ENCODE data around the gene LMNB1. TPM values are rescaled to one million over a fixed set of nuclear protein-coding genes. Genes with fewer than 3 reads are reported as not detected.

The LMNB1 gene
- polyA plus RNA-seq, 1 experiment: 12.0 TPM

DNA sequence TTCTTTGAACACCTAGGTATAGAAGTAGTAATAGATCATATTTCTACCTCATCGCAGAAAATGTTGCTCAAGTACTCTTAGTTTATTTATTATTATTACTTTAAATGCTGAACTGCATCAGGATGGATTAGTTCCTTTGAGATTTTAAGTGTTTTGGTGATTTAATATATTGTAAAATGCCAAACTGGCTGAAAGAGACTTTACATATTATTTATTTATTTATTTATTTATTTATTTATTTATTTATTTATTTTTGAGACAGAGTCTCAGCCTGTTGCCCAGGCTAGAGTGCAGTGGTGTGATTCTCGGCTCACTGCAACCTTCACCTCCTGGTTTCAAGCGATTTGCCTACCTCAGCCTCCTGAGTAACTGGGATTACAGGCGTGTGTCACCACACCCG is 42.3 kb downstream of the LMNB1 start:
- CTCF ChIA-PET: no interaction called here

DNA sequence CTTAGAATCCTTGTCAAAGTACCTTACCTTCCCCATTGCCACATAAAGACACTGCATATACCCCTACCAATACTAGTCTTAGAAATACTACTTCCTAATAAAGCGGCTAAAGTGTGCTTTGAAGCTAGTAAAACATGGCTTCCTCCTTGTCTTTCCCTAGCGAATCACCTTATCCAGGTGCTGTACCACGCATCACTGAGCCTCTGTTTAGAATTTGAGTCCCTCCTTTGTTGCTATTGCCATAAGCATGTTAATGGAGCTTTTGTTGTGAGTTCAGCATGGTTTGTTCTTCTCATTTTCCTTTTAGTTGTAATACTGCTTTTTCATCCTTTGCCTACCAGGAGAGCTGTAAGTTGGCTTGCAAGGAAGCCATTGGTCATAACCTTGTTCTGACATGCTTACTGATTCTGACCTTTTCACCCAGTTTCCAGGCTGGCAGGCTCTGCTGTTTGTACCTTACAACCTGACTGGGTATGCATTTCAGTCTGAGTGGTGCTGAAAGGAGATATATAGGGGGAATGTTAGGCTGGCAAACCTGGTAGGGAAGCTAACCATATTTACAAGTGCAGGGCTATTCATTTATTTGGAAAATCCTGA is 49.8 kb downstream of the LMNB1 start:
- ChIA-PET POLR2A (no interaction called here), CTCF (interaction anchor here (1.1 kb wide), 2 partner anchors 11 to 47 kb away, joined by 3 to 4 read pairs; no protein-coding TSS in a partner anchor)
- H3K36me3 ChIP-seq (ENCODE audit: control insufficient read depth, insufficient read depth, low read length): peaks cover 1% of the 10 kb centered on the region; the same call in 1 of the 2 replicates
- TF ChIP-seq, protein P1, sequence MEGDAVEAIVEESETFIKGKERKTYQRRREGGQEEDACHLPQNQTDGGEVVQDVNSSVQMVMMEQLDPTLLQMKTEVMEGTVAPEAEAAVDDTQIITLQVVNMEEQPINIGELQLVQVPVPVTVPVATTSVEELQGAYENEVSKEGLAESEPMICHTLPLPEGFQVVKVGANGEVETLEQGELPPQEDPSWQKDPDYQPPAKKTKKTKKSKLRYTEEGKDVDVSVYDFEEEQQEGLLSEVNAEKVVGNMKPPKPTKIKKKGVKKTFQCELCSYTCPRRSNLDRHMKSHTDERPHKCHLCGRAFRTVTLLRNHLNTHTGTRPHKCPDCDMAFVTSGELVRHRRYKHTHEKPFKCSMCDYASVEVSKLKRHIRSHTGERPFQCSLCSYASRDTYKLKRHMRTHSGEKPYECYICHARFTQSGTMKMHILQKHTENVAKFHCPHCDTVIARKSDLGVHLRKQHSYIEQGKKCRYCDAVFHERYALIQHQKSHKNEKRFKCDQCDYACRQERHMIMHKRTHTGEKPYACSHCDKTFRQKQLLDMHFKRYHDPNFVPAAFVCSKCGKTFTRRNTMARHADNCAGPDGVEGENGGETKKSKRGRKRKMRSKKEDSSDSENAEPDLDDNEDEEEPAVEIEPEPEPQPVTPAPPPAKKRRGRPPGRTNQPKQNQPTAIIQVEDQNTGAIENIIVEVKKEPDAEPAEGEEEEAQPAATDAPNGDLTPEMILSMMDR (IDR thresholded peaks at IDR 0.05; ENCODE audit: insufficient read depth, low read depth, low read length): no peak
- H3K27me3 ChIP-seq (ENCODE audit: control insufficient read depth, insufficient read depth, low read length): no peaks in the 10 kb centered on the region
- DNase-seq (ENCODE audit: low read depth): no peak
- no peak overlapping the region for H3K4me3 ChIP-seq (ENCODE audit: low read depth, low read length)

More for the DNA sequence above, 42.3 kb downstream of the LMNB1 start:
- TF ChIP-seq, protein P1 (IDR thresholded peaks at IDR 0.05; ENCODE audit: insufficient read depth, low read depth, low read length): no peak
- H3K4me3 ChIP-seq (ENCODE audit: low read depth, low read length): no peak overlapping the region
- H3K36me3 ChIP-seq (ENCODE audit: control insufficient read depth, insufficient read depth, low read length): no peaks in the 10 kb centered on the region
- DNase-seq (ENCODE audit: low read depth): no peak
- POLR2A ChIA-PET: no interaction called here
- H3K27me3 ChIP-seq (ENCODE audit: control insufficient read depth, insufficient read depth, low read length): no peaks in the 10 kb centered on the region

DNA sequence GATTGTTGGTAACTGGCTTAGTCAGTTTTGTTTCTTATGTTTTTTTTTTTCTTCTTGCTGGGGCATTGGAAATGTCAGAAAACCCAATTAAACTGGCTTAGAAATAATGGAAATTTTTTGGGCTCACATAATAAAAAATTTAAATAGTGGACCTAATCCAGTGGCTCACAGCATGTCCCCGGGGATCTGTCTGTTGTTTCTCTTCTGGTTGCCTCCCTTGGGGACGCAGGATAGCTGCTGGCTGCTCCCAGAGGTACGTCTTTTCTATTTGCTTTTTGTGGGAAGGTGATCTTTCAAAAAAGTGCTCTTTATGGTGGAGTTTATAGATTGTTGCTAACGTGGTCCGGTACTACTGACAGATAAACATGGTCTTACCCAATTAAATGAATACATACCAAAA is 52.2 kb downstream of the LMNB1 start:
- POLR2A ChIA-PET: no interaction called here
- Histone ChIP-seq H3K4me3 (ENCODE audit: low read depth, low read length) (no peak overlapping the region), H3K27me3 (ENCODE audit: control insufficient read depth, insufficient read depth, low read length) (no peaks in the 10 kb centered on the region), H3K36me3 (ENCODE audit: control insufficient read depth, insufficient read depth, low read length) (peaks cover 1% of the 10 kb centered on the region; the same call in 1 of the 2 replicates)
- TF ChIP-seq, protein P1 (IDR thresholded peaks at IDR 0.05; ENCODE audit: insufficient read depth, low read depth, low read length): no peak
- DNase-seq (ENCODE audit: low read depth): no peak
- CTCF ChIA-PET: interaction anchor here (2.2 kb wide), 1 partner anchor 9 kb away, joined by 7 read pairs; no protein-coding TSS in a partner anchor

DNA sequence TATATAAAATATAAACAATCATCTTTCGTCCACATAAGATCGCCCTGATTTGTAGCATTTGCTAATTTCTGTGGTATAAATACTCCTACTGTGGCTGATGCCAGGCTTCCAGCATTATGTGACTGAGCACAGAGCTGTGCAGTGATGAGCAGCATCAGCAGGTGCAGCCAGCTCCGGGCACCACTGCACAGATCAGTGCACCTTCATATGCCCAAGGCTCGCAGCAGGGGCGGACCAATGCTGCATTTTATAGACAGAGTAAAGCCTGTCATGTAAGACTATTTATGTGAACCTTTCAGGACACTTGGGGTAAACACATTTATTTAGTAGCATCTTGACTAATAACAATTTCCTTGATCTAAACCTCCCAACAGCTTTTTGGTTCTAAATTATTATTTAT is 53.1 kb downstream of the LMNB1 start:
- CTCF ChIA-PET: interaction anchor here (2.2 kb wide), 1 partner anchor 8 kb away, joined by 7 read pairs; no protein-coding TSS in a partner anchor

DNA sequence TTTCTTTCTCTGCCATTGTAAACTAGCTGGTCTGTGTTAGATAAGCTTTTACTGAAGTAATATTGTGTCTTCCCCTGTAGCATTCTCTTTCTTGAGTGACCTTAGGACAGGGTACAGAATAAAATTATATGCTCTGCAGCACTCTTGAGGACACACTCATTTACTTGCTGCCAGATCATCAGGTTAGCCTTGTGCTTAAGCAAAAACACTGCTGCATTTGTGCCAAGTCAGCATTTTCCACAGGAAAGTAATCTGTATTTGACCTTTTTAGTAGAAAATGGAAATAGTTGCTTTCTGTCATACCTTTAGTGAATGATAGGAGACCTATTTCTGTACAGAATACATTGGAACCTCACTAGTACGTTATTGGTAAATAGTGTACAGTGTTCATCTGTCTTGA is 54.2 kb downstream of the LMNB1 start:
- H3K27me3 ChIP-seq (ENCODE audit: control insufficient read depth, insufficient read depth, low read length): no peaks in the 10 kb centered on the region
- ChIA-PET CTCF (interaction anchor here (0.7 to 0.8 kb wide), 2 partner anchors 32 to 483 kb away, joined by 3 to 4 read pairs; no protein-coding TSS in a partner anchor), POLR2A (no interaction called here)
- no peak overlapping the region for H3K4me3 ChIP-seq (ENCODE audit: low read depth, low read length)
- no peak for DNase-seq (ENCODE audit: low read depth)
- H3K36me3 ChIP-seq (ENCODE audit: control insufficient read depth, insufficient read depth, low read length): peaks cover 1% of the 10 kb centered on the region; the same call in 1 of the 2 replicates
- TF ChIP-seq, protein P1 (IDR thresholded peaks at IDR 0.05; ENCODE audit: insufficient read depth, low read depth, low read length): no peak

More for the DNA sequence above, 53.1 kb downstream of the LMNB1 start:
- POLR2A ChIA-PET: interaction anchor here (0.6 kb wide), 1 partner anchor 198 kb away, joined by 13 read pairs; no protein-coding TSS in a partner anchor
- TF ChIP-seq, protein P1 (IDR thresholded peaks at IDR 0.05; ENCODE audit: insufficient read depth, low read depth, low read length): no peak
- Histone ChIP-seq H3K36me3 (ENCODE audit: control insufficient read depth, insufficient read depth, low read length) (peaks cover 1% of the 10 kb centered on the region; the same call in 1 of the 2 replicates), H3K4me3 (ENCODE audit: low read depth, low read length) (no peak overlapping the region), H3K27me3 (ENCODE audit: control insufficient read depth, insufficient read depth, low read length) (no peaks in the 10 kb centered on the region)
- DNase-seq (ENCODE audit: low read depth): no peak
